Hematopoietic multipotent progenitor cell treated with erythropoietin and hydrocortisone succinate and interleukin-3 and kit ligand, for 4 days (in vitro differentiated cells): ENCODE data around the gene TSPAN2.
"Not testable (repeated sequence)": the region's sequence is repeated elsewhere in the genome, so short reads cannot be mapped to it uniquely, and the experiment has no call there.

ENCODE experiments used
- DNase-seq: peaks from one replicate; pipeline ENCODE4 v3.0.0-alpha.2; 2015

The TSPAN2 gene

GRCh38 chr1:115031595-115031994, 57.7 kb downstream of the TSPAN2 start:
- no peak for DNase-seq

DNA sequence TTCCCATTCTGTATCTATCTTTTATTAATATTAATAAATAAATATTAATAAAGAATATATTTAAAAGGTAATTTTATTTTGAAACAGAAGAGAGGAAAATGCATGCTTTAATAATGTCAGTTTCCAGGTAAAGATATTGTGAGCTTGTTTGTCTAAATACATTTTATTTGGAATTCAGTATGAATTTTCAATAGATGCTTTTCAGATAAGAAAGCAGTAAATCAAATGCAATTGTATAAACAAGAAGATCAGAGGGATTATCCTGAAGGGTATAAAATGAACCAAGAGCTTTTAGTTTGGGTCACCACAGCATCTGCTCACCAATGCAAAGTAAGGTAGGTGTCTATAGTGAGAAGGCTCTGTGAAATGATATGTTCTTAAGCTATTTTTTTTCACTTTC, 59.8 kb downstream of the TSPAN2 start, which contains the start of gene TSHB:
TSS of gene TSHB (plus strand) at position 301 of the 400 bp plus-strand sequence. CDS start 3,537 bp downstream, outside the sequence.
- DNase-seq, result no peak

GRCh38 chr1:115023593-115023992, 65.7 kb downstream of the TSPAN2 start:
- DNase-seq, result no peak

- no peak for DNase-seq
Measured at GRCh38 chr1:115021145-115021544, 68.2 kb downstream of the TSPAN2 start.

DNA sequence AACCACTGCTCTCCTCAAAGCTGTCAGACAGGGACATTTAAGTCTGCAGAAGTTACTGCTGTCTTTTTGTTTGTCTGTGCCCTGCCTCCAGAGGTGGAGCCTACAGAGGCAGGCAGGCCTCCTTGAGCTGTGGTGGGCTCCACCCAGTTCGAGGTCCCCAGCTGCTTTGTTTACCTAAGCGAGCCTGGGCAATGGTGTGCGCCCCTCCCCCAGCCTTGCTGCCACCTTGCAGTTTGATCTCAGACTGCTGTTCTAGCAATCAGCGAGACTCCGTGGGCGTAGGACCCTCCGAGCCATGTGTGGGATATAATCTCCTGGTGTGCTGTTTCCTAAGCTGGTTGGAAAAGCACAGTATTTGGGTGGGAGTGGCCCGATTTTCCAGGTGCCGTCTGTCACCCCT, 69.8 kb downstream of the TSPAN2 start:
- DNase-seq, result not testable (repeated sequence)

DNA sequence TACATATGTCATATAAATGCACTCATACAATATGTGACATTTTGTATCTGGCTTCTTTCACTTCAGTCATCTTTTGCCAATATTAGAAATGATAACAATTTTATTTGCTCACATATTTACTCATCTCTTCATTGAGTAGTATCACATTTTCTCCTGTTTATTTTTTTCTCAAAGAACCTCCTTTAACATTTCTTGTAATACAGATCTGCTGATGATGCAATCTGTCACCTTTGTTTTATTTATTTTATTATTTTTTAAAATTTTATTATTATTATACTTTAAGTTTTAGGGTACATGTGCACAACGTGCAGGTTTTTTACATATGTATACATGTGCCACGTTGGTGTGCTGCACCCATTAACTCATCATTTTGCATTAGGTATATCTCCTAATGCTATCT, 75.5 kb downstream of the TSPAN2 start:
- no peak for DNase-seq

DNA sequence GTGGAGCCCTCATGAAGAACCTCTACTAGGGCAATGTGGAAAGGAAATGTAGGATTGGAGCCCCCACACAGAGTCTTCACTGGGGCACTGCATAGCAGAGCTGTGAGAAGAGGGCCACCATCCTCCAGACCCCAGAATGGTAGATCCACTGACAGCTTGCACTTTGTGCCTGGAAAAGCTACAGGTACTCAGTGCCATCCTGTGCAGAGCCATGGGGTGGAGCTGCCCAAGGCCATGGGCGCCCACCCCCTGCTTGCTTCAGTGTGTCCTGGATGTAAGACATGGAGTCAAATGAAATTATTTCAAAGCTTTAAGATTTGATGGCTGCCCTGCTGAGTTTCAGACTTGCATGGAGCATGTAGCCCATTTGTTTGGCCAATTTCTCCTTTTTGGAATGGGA, 76.9 kb downstream of the TSPAN2 start:
- DNase-seq, result no peak

DNA sequence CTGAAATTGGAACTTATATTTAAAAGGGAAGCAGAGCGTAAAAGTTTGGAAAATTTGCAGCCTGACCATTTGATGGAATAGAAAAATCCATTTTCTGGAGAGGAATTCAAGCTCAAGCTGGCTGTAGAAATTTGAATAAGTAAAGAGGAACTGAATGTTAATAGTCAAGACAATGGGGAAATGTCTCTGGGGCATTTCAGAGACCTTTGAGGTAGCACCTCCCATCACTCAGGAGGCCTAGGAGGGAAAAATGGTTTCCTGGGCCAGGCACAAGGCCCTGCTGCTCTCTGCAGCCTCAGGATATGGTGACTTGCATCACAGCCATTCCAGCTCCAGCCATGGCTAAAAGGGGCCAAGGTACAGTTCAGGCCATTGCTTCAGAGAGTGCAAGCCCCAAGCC, 77.3 kb downstream of the TSPAN2 start:
- DNase-seq, result no peak

GRCh38 chr1:115006191-115006590, 83.1 kb downstream of the TSPAN2 start:
- DNase-seq, result no peak
